GM23338 (cell line): ENCODE measurements around the gene PDE4D. TPM values are rescaled to one million over a fixed set of nuclear protein-coding genes. Genes with fewer than 3 reads are reported as not detected.

ENCODE experiments used
- ATAC-seq: fragments of 200-7000 bp; cut with Tn5 transposase; 3 replicates; pipeline ENCODE4 v1.9.1; 2020
- DNase-seq: peaks from one replicate; pipeline ENCODE4 v3.0.0-alpha.2; 2015; ENCODE audit warnings: low spot score
- H2AFZ ChIP-seq: fragments of 200-600 bp; sonication (generic); 2 replicates; pipeline ENCODE4 v1.8.0; 2016; ENCODE audit warnings: antibody characterized with exemption, mild to moderate bottlenecking, moderate library complexity
- H3F3A ChIP-seq: fragments of 200-600 bp; sonication (generic); replicated peaks from 2 replicates; pipeline ENCODE4 v1.8.0; 2017; ENCODE audit warnings: antibody characterized with exemption, mixed run types, low read depth
- H3K27ac ChIP-seq: fragments of 200-600 bp; sonication (generic); 2 replicates; pipeline ENCODE4 v1.6.1; 2016; ENCODE audit warnings: low read depth
- H3K27me3 ChIP-seq: fragments of 200-600 bp; sonication (generic); 2 replicates; pipeline ENCODE4 v1.8.0; 2016; ENCODE audit warnings: mild to moderate bottlenecking, mixed run types, moderate library complexity; ENCODE audit not compliant: insufficient read depth
- H3K36me3 ChIP-seq: fragments of 200-600 bp; sonication (generic); 2 replicates; pipeline ENCODE4 v1.8.0; 2016; ENCODE audit warnings: mild to moderate bottlenecking; ENCODE audit not compliant: insufficient read depth
- H3K4me1 ChIP-seq: fragments of 200-600 bp; sonication (generic); 2 replicates; pipeline ENCODE4 v1.8.0; 2016; ENCODE audit warnings: mild to moderate bottlenecking, moderate library complexity; ENCODE audit not compliant: insufficient read depth
- H3K4me2 ChIP-seq: fragments of 200-600 bp; sonication (generic); 2 replicates; pipeline ENCODE4 v1.7.1; 2017; ENCODE audit warnings: mixed run types
- H3K4me3 ChIP-seq: fragments of 200-600 bp; sonication (generic); 2 replicates; pipeline ENCODE4 v1.6.1; 2016; ENCODE audit warnings: mixed run types
- H3K79me2 ChIP-seq: fragments of 200-600 bp; sonication (generic); replicated peaks from 2 replicates; pipeline ENCODE4 v1.8.0; 2017; ENCODE audit warnings: mild to moderate bottlenecking; ENCODE audit not compliant: insufficient read depth
- H3K9me2 ChIP-seq: fragments of 200-600 bp; sonication (generic); 2 replicates; pipeline ENCODE4 v1.8.0; 2017; ENCODE audit not compliant: insufficient read depth
- H4K20me1 ChIP-seq: fragments of 200-600 bp; sonication (generic); replicated peaks from 2 replicates; pipeline ENCODE4 v1.8.0; 2017; ENCODE audit warnings: mild to moderate bottlenecking; ENCODE audit not compliant: insufficient read depth
- H3K27ac Mint-ChIP-seq: 2 replicates; pipeline ENCODE4 v1.8.0; 2020; ENCODE audit warnings: inconsistent platforms, mild to moderate bottlenecking, moderate library complexity, mixed read lengths
- H3K27me3 Mint-ChIP-seq: 3 replicates; pipeline ENCODE4 v1.8.0; 2022; ENCODE audit warnings: low read depth, mild to moderate bottlenecking, moderate library complexity, mixed read lengths, inconsistent platforms; ENCODE audit not compliant: insufficient read depth, poor library complexity
- H3K36me3 Mint-ChIP-seq: 3 replicates; pipeline ENCODE4 v1.8.0; 2021; ENCODE audit warnings: low read depth, mild to moderate bottlenecking, inconsistent platforms, moderate library complexity, mixed read lengths
- H3K4me1 Mint-ChIP-seq: 3 replicates; pipeline ENCODE4 v1.8.0; 2020; ENCODE audit warnings: mild to moderate bottlenecking, inconsistent platforms, mixed read lengths
- H3K4me3 Mint-ChIP-seq: 3 replicates; pipeline ENCODE4 v1.8.0; 2021; ENCODE audit warnings: moderate library complexity, mild to moderate bottlenecking, inconsistent platforms, mixed read lengths
- H3K9me3 Mint-ChIP-seq: 3 replicates; pipeline ENCODE4 v1.8.0; 2020; ENCODE audit warnings: moderate library complexity, mild to moderate bottlenecking, inconsistent platforms, mixed read lengths
- CREB1 ChIP-seq: fragments of 250-450 bp; sonication (Bioruptor Pico); IDR thresholded peaks from 2 replicates; pipeline ENCODE4 v1.5.0; 2020; ENCODE audit warnings: low read depth, mild to moderate bottlenecking, moderate library complexity
- ETS1 ChIP-seq: IDR thresholded peaks from 2 replicates; pipeline ENCODE4 v1.6.1; 2016; ENCODE audit warnings: antibody characterized with exemption
- EZH2 ChIP-seq: fragments of 200-600 bp; sonication (generic); IDR thresholded peaks from one replicate; pipeline ENCODE4 v1.8.0; 2017; ENCODE audit warnings: antibody characterized with exemption, mild to moderate bottlenecking, low read depth; ENCODE audit not compliant: unreplicated experiment
- EZH2phosphoT487 ChIP-seq: fragments of 200-600 bp; sonication (generic); IDR thresholded peaks from one replicate; pipeline ENCODE4 v1.8.1; 2018; ENCODE audit warnings: antibody characterized with exemption; ENCODE audit not compliant: unreplicated experiment
- JUNB ChIP-seq: IDR thresholded peaks from one replicate; pipeline ENCODE4 v1.6.1; 2016; ENCODE audit warnings: antibody characterized with exemption; ENCODE audit not compliant: unreplicated experiment
- STAT1 ChIP-seq: IDR thresholded peaks from one replicate; pipeline ENCODE4 v1.6.1; 2016; ENCODE audit warnings: antibody characterized with exemption; ENCODE audit not compliant: unreplicated experiment
- ZNF331 ChIP-seq: fragments of 250-450 bp; sonication (Bioruptor Pico); IDR thresholded peaks from 2 replicates; pipeline ENCODE4 v1.5.0; 2020; ENCODE audit warnings: low read depth, mild to moderate bottlenecking, moderate library complexity
- polyA plus RNA-seq: library from polyadenylated mRNA; unstranded; fragments of >200 nt; fragmentation: Nextera tagmentation; extraction: Ambion mirVana; gene quantifications from 2 replicates; pipeline ENCODE4 v1.2.1, GENCODE V29; 2016
- total RNA-seq: library from RNA; depleted of rRNA; stranded (reverse); fragments of >200 nt; shearing (Covaris generic); gene quantifications from 2 replicates; pipeline ENCODE4 v1.2.3, GENCODE V29; 2014
- TF ChIP-seq, protein P1 (sequence below), 2 experiments: fragments of 200-600 bp in 1 of 2; sonication (generic) in 1 of 2; conservative IDR thresholded peaks; 2 replicates each; pipeline versions ENCODE4 v1.5.1 to v1.6.1; 2016 to 2017; ENCODE audit warnings: antibody characterized with exemption in 2 of 2, low read depth in 2 of 2, mild to moderate bottlenecking in 2 of 2, moderate library complexity in 1 of 2
- TF ChIP-seq, protein P2 (sequence below): IDR thresholded peaks from one replicate; pipeline ENCODE4 v1.6.1; 2018; ENCODE audit warnings: antibody characterized with exemption; ENCODE audit not compliant: unreplicated experiment
- TF ChIP-seq, protein P3 (sequence below): fragments of 250-450 bp; sonication (Bioruptor Pico); IDR thresholded peaks from 2 replicates; pipeline ENCODE4 v1.5.0; 2020; ENCODE audit warnings: mild to moderate bottlenecking, moderate library complexity

Gene PDE4D
- total and polyA plus RNA-seq, 2 experiments from 2014 or later, result 2.1 to 4.7 TPM

- TF ChIP-seq, protein P1, sequence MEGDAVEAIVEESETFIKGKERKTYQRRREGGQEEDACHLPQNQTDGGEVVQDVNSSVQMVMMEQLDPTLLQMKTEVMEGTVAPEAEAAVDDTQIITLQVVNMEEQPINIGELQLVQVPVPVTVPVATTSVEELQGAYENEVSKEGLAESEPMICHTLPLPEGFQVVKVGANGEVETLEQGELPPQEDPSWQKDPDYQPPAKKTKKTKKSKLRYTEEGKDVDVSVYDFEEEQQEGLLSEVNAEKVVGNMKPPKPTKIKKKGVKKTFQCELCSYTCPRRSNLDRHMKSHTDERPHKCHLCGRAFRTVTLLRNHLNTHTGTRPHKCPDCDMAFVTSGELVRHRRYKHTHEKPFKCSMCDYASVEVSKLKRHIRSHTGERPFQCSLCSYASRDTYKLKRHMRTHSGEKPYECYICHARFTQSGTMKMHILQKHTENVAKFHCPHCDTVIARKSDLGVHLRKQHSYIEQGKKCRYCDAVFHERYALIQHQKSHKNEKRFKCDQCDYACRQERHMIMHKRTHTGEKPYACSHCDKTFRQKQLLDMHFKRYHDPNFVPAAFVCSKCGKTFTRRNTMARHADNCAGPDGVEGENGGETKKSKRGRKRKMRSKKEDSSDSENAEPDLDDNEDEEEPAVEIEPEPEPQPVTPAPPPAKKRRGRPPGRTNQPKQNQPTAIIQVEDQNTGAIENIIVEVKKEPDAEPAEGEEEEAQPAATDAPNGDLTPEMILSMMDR (conservative IDR thresholded peaks at IDR 0.05; ENCODE audit: low read depth in 2 of 2), result no peak
- TF ChIP-seq CREB1 (CRISPR knock-in tag) (no peak), EZH2phosphoT487 (no peak), EZH2 (no peak), STAT1 (no peak), ETS1 (no peak), JUNB (no peak)
- TF ChIP-seq, protein P2, sequence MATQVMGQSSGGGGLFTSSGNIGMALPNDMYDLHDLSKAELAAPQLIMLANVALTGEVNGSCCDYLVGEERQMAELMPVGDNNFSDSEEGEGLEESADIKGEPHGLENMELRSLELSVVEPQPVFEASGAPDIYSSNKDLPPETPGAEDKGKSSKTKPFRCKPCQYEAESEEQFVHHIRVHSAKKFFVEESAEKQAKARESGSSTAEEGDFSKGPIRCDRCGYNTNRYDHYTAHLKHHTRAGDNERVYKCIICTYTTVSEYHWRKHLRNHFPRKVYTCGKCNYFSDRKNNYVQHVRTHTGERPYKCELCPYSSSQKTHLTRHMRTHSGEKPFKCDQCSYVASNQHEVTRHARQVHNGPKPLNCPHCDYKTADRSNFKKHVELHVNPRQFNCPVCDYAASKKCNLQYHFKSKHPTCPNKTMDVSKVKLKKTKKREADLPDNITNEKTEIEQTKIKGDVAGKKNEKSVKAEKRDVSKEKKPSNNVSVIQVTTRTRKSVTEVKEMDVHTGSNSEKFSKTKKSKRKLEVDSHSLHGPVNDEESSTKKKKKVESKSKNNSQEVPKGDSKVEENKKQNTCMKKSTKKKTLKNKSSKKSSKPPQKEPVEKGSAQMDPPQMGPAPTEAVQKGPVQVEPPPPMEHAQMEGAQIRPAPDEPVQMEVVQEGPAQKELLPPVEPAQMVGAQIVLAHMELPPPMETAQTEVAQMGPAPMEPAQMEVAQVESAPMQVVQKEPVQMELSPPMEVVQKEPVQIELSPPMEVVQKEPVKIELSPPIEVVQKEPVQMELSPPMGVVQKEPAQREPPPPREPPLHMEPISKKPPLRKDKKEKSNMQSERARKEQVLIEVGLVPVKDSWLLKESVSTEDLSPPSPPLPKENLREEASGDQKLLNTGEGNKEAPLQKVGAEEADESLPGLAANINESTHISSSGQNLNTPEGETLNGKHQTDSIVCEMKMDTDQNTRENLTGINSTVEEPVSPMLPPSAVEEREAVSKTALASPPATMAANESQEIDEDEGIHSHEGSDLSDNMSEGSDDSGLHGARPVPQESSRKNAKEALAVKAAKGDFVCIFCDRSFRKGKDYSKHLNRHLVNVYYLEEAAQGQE, result no peak
Measured at GRCh38 chr5:59151162-59151889, 742.2 kb downstream of the PDE4D start (continued).

- Histone ChIP-seq H3F3A (no peaks in the 10 kb centered on the region), H3K4me3 (no peak overlapping the region), H3K4me2 (0 out of 2 replicates have a peak overlapping the region, but pooled peaks have one; percentile 25), H4K20me1 (no peaks in the 10 kb centered on the region), H2AFZ (peak overlapping the region; percentile 89; the same call in 1 of the 2 replicates), H3K79me2 (no peaks in the 10 kb centered on the region), H3K36me3 (no peaks in the 10 kb centered on the region), H3K9me2 (peaks cover 2% of the 10 kb centered on the region; the same call in 1 of the 2 replicates), H3K4me1 (peaks cover 10% of the 10 kb centered on the region), H3K27ac (no peak overlapping the region), H3K27me3 (no peaks in the 10 kb centered on the region)
- H3K4me1 Mint-ChIP-seq, result peaks cover 9% of the 10 kb centered on the region; the same call in 1 of the 3 replicates
- H3K9me3 Mint-ChIP-seq, result peaks cover 2% of the 10 kb centered on the region; the same call in 1 of the 3 replicates
- no peak overlapping the region for H3K27ac Mint-ChIP-seq
- no peak overlapping the region for H3K4me3 Mint-ChIP-seq
- no peak for ATAC-seq
- no peak for DNase-seq
- peaks cover 2% of the 10 kb centered on the region for H3K27me3 Mint-ChIP-seq
- no peaks in the 10 kb centered on the region for H3K36me3 Mint-ChIP-seq
- no peak for TF ChIP-seq EZH2phosphoT487
- TF ChIP-seq ZNF331, result no peak
- no peak for TF ChIP-seq ETS1
- TF ChIP-seq, protein P3, sequence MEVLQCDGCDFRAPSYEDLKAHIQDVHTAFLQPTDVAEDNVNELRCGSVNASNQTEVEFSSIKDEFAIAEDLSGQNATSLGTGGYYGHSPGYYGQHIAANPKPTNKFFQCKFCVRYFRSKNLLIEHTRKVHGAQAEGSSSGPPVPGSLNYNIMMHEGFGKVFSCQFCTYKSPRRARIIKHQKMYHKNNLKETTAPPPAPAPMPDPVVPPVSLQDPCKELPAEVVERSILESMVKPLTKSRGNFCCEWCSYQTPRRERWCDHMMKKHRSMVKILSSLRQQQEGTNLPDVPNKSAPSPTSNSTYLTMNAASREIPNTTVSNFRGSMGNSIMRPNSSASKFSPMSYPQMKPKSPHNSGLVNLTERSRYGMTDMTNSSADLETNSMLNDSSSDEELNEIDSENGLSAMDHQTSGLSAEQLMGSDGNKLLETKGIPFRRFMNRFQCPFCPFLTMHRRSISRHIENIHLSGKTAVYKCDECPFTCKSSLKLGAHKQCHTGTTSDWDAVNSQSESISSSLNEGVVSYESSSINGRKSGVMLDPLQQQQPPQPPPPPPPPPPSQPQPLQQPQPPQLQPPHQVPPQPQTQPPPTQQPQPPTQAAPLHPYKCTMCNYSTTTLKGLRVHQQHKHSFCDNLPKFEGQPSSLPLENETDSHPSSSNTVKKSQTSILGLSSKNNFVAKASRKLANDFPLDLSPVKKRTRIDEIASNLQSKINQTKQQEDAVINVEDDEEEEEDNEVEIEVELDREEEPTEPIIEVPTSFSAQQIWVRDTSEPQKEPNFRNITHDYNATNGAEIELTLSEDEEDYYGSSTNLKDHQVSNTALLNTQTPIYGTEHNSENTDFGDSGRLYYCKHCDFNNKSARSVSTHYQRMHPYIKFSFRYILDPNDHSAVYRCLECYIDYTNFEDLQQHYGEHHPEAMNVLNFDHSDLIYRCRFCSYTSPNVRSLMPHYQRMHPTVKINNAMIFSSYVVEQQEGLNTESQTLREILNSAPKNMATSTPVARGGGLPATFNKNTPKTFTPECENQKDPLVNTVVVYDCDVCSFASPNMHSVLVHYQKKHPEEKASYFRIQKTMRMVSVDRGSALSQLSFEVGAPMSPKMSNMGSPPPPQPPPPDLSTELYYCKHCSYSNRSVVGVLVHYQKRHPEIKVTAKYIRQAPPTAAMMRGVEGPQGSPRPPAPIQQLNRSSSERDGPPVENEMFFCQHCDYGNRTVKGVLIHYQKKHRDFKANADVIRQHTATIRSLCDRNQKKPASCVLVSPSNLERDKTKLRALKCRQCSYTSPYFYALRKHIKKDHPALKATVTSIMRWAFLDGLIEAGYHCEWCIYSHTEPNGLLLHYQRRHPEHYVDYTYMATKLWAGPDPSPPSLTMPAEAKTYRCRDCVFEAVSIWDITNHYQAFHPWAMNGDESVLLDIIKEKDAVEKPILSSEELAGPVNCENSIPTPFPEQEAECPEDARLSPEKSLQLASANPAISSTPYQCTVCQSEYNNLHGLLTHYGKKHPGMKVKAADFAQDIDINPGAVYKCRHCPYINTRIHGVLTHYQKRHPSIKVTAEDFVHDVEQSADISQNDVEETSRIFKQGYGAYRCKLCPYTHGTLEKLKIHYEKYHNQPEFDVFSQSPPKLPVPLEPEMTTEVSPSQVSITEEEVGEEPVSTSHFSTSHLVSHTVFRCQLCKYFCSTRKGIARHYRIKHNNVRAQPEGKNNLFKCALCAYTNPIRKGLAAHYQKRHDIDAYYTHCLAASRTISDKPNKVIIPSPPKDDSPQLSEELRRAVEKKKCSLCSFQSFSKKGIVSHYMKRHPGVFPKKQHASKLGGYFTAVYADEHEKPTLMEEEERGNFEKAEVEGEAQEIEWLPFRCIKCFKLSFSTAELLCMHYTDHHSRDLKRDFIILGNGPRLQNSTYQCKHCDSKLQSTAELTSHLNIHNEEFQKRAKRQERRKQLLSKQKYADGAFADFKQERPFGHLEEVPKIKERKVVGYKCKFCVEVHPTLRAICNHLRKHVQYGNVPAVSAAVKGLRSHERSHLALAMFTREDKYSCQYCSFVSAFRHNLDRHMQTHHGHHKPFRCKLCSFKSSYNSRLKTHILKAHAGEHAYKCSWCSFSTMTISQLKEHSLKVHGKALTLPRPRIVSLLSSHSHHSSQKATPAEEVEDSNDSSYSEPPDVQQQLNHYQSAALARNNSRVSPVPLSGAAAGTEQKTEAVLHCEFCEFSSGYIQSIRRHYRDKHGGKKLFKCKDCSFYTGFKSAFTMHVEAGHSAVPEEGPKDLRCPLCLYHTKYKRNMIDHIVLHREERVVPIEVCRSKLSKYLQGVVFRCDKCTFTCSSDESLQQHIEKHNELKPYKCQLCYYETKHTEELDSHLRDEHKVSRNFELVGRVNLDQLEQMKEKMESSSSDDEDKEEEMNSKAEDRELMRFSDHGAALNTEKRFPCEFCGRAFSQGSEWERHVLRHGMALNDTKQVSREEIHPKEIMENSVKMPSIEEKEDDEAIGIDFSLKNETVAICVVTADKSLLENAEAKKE (CRISPR knock-in tag), result no peak
Measured at GRCh38 chr5:59149827-59150226, 743.7 kb downstream of the PDE4D start.
